H1 (cell line): ENCODE data around the gene LACTB. TPM values are rescaled to one million over a fixed set of nuclear protein-coding genes. Genes with fewer than 3 reads are reported as not detected.

Experiments
- CTCF ChIA-PET: fragments of 300-600 bp; sonication (Branson Sonifier 250); formaldehyde crosslinking; loops from one replicate; lab custom pipeline; 2021; ENCODE audit not compliant: partially characterized antibody; lab: Charles Lee
- POLR2A ChIA-PET: fragments of 300-600 bp; sonication (Branson Sonifier 250); formaldehyde crosslinking; loops from one replicate; lab custom pipeline; 2021; ENCODE audit warnings: inconsistent platforms; ENCODE audit not compliant: partially characterized antibody; lab: Charles Lee
- DNase-seq, 2 experiments: peaks; one replicate each; pipeline versions ENCODE4 v3.0.0 to v3.0.0-alpha.2; 2010 to 2022; ENCODE audit warnings: low spot score in 2 of 2, low read depth in 1 of 2, mixed read lengths in 1 of 2
- FAIRE-seq: peaks from 2 replicates; lab custom pipeline; 2011; peaks lifted over from hg19 to GRCh38; lab: Jason Lieb, UNC
- H2AFZ ChIP-seq: 2 replicates; pipeline ENCODE4 v1.8.1; 2012; ENCODE audit warnings: low read length, inconsistent platforms
- H2AK5ac ChIP-seq: 2 replicates; pipeline ENCODE4 v1.6.1; 2013; ENCODE audit warnings: low read depth, low read length
- H2BK120ac ChIP-seq: replicated peaks from 2 replicates; pipeline ENCODE3; 2013; ENCODE audit warnings: low read depth, low read length, inconsistent platforms
- H2BK12ac ChIP-seq: 2 replicates; pipeline ENCODE4 v1.6.1; 2013; ENCODE audit warnings: low read depth, low read length
- H2BK15ac ChIP-seq: 2 replicates; pipeline ENCODE4 v1.6.1; 2013; ENCODE audit warnings: low read length
- H2BK20ac ChIP-seq: 2 replicates; pipeline ENCODE4 v1.6.1; 2013; ENCODE audit warnings: low read length
- H2BK5ac ChIP-seq: 2 replicates; pipeline ENCODE4 v1.6.1; 2013; ENCODE audit warnings: low read depth, low read length
- H3K14ac ChIP-seq: 2 replicates; pipeline ENCODE4 v1.6.1; 2013; ENCODE audit warnings: inconsistent platforms; ENCODE audit not compliant: insufficient read length
- H3K18ac ChIP-seq: 2 replicates; pipeline ENCODE4 v1.6.1; 2013; ENCODE audit warnings: low read length; ENCODE audit errors: extremely low read depth
- H3K23ac ChIP-seq: 2 replicates; pipeline ENCODE4 v1.6.1; 2013; ENCODE audit warnings: inconsistent platforms; ENCODE audit not compliant: insufficient read length
- H3K23me2 ChIP-seq: 2 replicates; pipeline ENCODE4 v1.6.1; 2013; ENCODE audit warnings: low read depth, low read length
- H3K27ac ChIP-seq: 2 replicates; pipeline ENCODE4 v1.6.1; 2011; ENCODE audit warnings: low read depth, low read length, inconsistent platforms
- H3K27me3 ChIP-seq, 4 experiments: replicated peaks in 1 of 4; 1 replicate in 1 of 4; 2 replicates in 3 of 4; pipeline versions ENCODE4 v1.6.1 to v1.8.1; 2011 to 2013; ENCODE audit warnings: low read length in 3 of 4, mild to moderate bottlenecking in 3 of 4, inconsistent platforms in 2 of 4, mixed read lengths in 2 of 4, moderate library complexity in 1 of 4; ENCODE audit not compliant: control insufficient read depth in 3 of 4, insufficient read depth in 3 of 4; ENCODE audit errors: extremely low read depth in 1 of 4
- H3K36me3 ChIP-seq, 4 experiments: 2 replicates each; pipeline versions ENCODE4 v1.6.1 to v1.8.1; 2011 to 2013; ENCODE audit warnings: mild to moderate bottlenecking in 4 of 4, low read length in 3 of 4, moderate library complexity in 2 of 4, control low read depth in 1 of 4, inconsistent platforms in 1 of 4; ENCODE audit not compliant: insufficient read depth in 4 of 4, control insufficient read depth in 2 of 4
- H3K4ac ChIP-seq: replicated peaks from 2 replicates; pipeline ENCODE3; 2013; ENCODE audit warnings: low read length, low read depth, mixed read lengths, inconsistent platforms; ENCODE audit not compliant: insufficient read length
- H3K4me1 ChIP-seq, 4 experiments: replicated peaks in 1 of 4; 1 replicate in 1 of 4; 2 replicates in 3 of 4; pipeline versions ENCODE4 v1.6.1 to v1.8.1; 2011 to 2013; ENCODE audit warnings: low read length in 3 of 4, inconsistent platforms in 2 of 4, mixed read lengths in 1 of 4; ENCODE audit not compliant: insufficient read depth in 4 of 4, control insufficient read depth in 3 of 4
- H3K4me2 ChIP-seq, 2 experiments: 2 replicates each; pipeline versions ENCODE4 v1.6.1 to v1.8.1; 2011 to 2013; ENCODE audit warnings: low read depth in 2 of 2, low read length in 2 of 2, control low read depth in 1 of 2, inconsistent platforms in 1 of 2, mild to moderate bottlenecking in 1 of 2; ENCODE audit not compliant: insufficient read depth in 1 of 2
- H3K4me3 ChIP-seq, 4 experiments: fragments of 200-600, 300-600 bp in 1 of 4; sonication (generic), shearing (Covaris generic), sonication (Bioruptor Twin) in 1 of 4; 2 replicates each; pipeline versions ENCODE4 v1.5.1 to v1.8.1; 2011 to 2016; ENCODE audit warnings: low read length in 4 of 4, low read depth in 3 of 4, control low read depth in 2 of 4, inconsistent platforms in 2 of 4, mild to moderate bottlenecking in 2 of 4, mixed read lengths in 1 of 4, moderate library complexity in 1 of 4; ENCODE audit not compliant: insufficient read depth in 2 of 4; ENCODE audit errors: extremely low read depth in 1 of 4
- H3K56ac ChIP-seq: replicated peaks from 2 replicates; pipeline ENCODE3; 2013; ENCODE audit warnings: low read depth, mild to moderate bottlenecking, mixed read lengths, low read length, inconsistent platforms; ENCODE audit not compliant: insufficient read length
- H3K79me1 ChIP-seq: 2 replicates; pipeline ENCODE4 v1.6.1; 2013; ENCODE audit warnings: low read depth, low read length, control low read depth
- H3K79me2 ChIP-seq, 2 experiments: 2 replicates each; pipeline versions ENCODE4 v1.6.1 to v1.8.1; 2012 to 2013; ENCODE audit warnings: low read length in 2 of 2, mild to moderate bottlenecking in 2 of 2, inconsistent platforms in 1 of 2; ENCODE audit not compliant: insufficient read depth in 2 of 2, control insufficient read depth in 1 of 2
- H3K9ac ChIP-seq, 4 experiments: replicated peaks in 1 of 4; 1 replicate in 1 of 4; 2 replicates in 3 of 4; pipeline versions ENCODE4 v1.6.1 to v1.8.1; 2011 to 2013; ENCODE audit warnings: low read depth in 3 of 4, low read length in 3 of 4, control low read depth in 2 of 4, mild to moderate bottlenecking in 2 of 4, moderate library complexity in 2 of 4, inconsistent platforms in 1 of 4; ENCODE audit errors: extremely low read depth in 1 of 4
- H3K9me3 ChIP-seq, 2 experiments: 2 replicates each; pipeline versions ENCODE4 v1.6.1 to v1.8.1; 2012 to 2013; ENCODE audit warnings: mild to moderate bottlenecking in 2 of 2, moderate library complexity in 2 of 2, control low read depth in 1 of 2, inconsistent platforms in 1 of 2, low read depth in 1 of 2, low read length in 1 of 2, mixed read lengths in 1 of 2; ENCODE audit not compliant: insufficient read depth in 2 of 2
- H4K20me1 ChIP-seq, 2 experiments: replicated peaks in 1 of 2; 2 replicates each; pipeline versions ENCODE3 to v1.8.1; 2011 to 2013; ENCODE audit warnings: inconsistent platforms in 2 of 2, low read length in 2 of 2, mild to moderate bottlenecking in 1 of 2; ENCODE audit not compliant: insufficient read depth in 2 of 2, control insufficient read depth in 1 of 2
- H4K5ac ChIP-seq: 2 replicates; pipeline ENCODE4 v1.6.1; 2013; ENCODE audit warnings: low read length, low read depth, mixed read lengths, inconsistent platforms; ENCODE audit not compliant: insufficient read length
- H4K8ac ChIP-seq: 2 replicates; pipeline ENCODE4 v1.8.0; 2013; ENCODE audit warnings: mild to moderate bottlenecking, moderate library complexity, low read length, inconsistent platforms; ENCODE audit not compliant: insufficient read depth; ENCODE audit errors: extremely low read depth
- H4K91ac ChIP-seq: replicated peaks from 2 replicates; pipeline ENCODE3; 2013; ENCODE audit warnings: low read length, mixed read lengths, inconsistent platforms; ENCODE audit not compliant: insufficient read length
- CBX5 ChIP-seq: fragments of 300-800, 300-1000 bp; sonication (generic); IDR thresholded peaks from 2 replicates; pipeline ENCODE4 v1.7.1; 2016; ENCODE audit warnings: antibody characterized with exemption, low read length, low read depth
- EGR1 ChIP-seq: IDR thresholded peaks from 2 replicates; pipeline ENCODE4 v1.6.1; 2011; ENCODE audit warnings: low read depth, low read length, borderline replicate concordance
- EZH2 ChIP-seq: fragments of 200-600 bp; sonication (generic); IDR thresholded peaks from 2 replicates; pipeline ENCODE4 v1.7.1; 2012; ENCODE audit warnings: low read depth, mild to moderate bottlenecking, moderate library complexity, low read length, inconsistent platforms; ENCODE audit not compliant: severe bottlenecking
- POU5F1 ChIP-seq: IDR thresholded peaks from 2 replicates; pipeline ENCODE4 v1.6.1; 2011; ENCODE audit warnings: low read depth, mild to moderate bottlenecking, low read length, moderate library complexity
- RNF2 ChIP-seq: fragments of 200-900, 300-1000 bp; sonication (generic); IDR thresholded peaks from 2 replicates; pipeline ENCODE4 v1.7.1; 2016; ENCODE audit warnings: borderline replicate concordance, low read depth, mild to moderate bottlenecking, antibody characterized with exemption, low read length; ENCODE audit not compliant: poor library complexity, severe bottlenecking; ENCODE audit errors: missing control alignments
- YY1 ChIP-seq: IDR thresholded peaks from 2 replicates; pipeline ENCODE4 v1.6.1; 2011; ENCODE audit warnings: low read depth, mild to moderate bottlenecking, low read length
- WGBS, 2 experiments: shearing (Covaris generic) in 1 of 2; methylation state at CpG; one replicate each; pipeline versions ENCODE4 v1.1.6 to v1.1.7; 2013 to 2015; ENCODE audit warnings: low lambda C conversion rate in 2 of 2, mixed read lengths in 2 of 2, inconsistent platforms in 1 of 2, low coverage in 1 of 2, missing lambda C conversion rate in 1 of 2; ENCODE audit not compliant: insufficient replicate concordance in 2 of 2, insufficient coverage in 1 of 2, insufficient read length in 1 of 2; ENCODE audit errors: extremely low coverage in 1 of 2, missing lambda C conversion rate in 1 of 2; 5-methylcytosine and 5-hydroxymethylcytosine counted together
- polyA plus RNA-seq, 7 experiments: library from polyadenylated mRNA; depleted of rRNA in 3 of 7; stranded (reverse) in 5 of 7; unstranded in 2 of 7; fragments of >200 nt in 5 of 7; fragments of 200-250 nt in 2 of 7; gene quantifications; 1 replicate in 5 of 7; 2 replicates in 1 of 7; 4 replicates in 1 of 7; pipeline versions ENCODE4 v1.2.1 to v1.2.3, GENCODE V29; 2011 to 2013; ENCODE audit warnings: missing spikeins in 2 of 7, mixed read lengths in 2 of 7
- total RNA-seq: library from RNA; stranded (reverse); fragmentation: NEBNext Ultra II Directional; extraction: Animal tissue kit (Norgen Biotek cat#: 25700); gene quantifications from 2 replicates; pipeline ENCODE4 v1.2.1, GENCODE V29; 2021

The LACTB gene
- total and polyA plus RNA-seq, 2 of the 8 experiments (the other 6 are each of a cell fraction or from before 2014, with no cell fraction given): 5.8 to 14.9 TPM

- Histone ChIP-seq H2BK120ac (no peak overlapping the region), H3K18ac (no peak overlapping the region), H2AFZ (no peak overlapping the region), H3K14ac (no peak overlapping the region), H3K79me1 (no peaks in the 10 kb centered on the region), H3K23me2 (no peaks in the 10 kb centered on the region), H2BK20ac (no peak overlapping the region), H2BK12ac (0 out of 2 replicates have a peak overlapping the region, but pooled peaks have one; percentile 27), H3K4ac (no peak overlapping the region), H4K20me1 (no peaks in the 10 kb centered on the region), H3K36me3 (no peaks in the 10 kb centered on the region), H3K9ac (no peak overlapping the region), H4K8ac (no peak overlapping the region), H3K56ac (no peak overlapping the region), H3K27me3 (no peaks in the 10 kb centered on the region), H3K27ac (no peak overlapping the region; the same call in 1 of the 2 replicates), H2BK15ac (no peak overlapping the region), H3K9me3 (peaks cover 0 to 4% of the 10 kb centered on the region in 2 experiments; a peak in 1 of 4 replicates), H3K4me2 (no peak overlapping the region), H3K79me2 (no peaks in the 10 kb centered on the region), H4K5ac (no peak overlapping the region), H4K91ac (no peak overlapping the region), H3K23ac (no peak overlapping the region), H2BK5ac (no peak overlapping the region), H2AK5ac (no peak overlapping the region), H3K4me1 (peaks cover 0 to 2% (median 1%) of the 10 kb centered on the region in 4 experiments; a peak in 4 of 7 replicates), H3K4me3 (no peak overlapping the region)
- DNase-seq (no peak), FAIRE-seq (no peak)
- ChIA-PET CTCF (interaction anchor here (0.6 to 3.5 kb wide), 25 partner anchors 11 to 352 kb away, joined by 3 to 22 read pairs (median 4); no protein-coding TSS in a partner anchor), POLR2A (interaction anchor here (15.7 to 18.5 kb wide), 2 partner anchors 25 to 50 kb away, joined by 179 to 325 read pairs; partner anchors contain the start of gene TPM1)
- TF ChIP-seq YY1 (no peak), POU5F1 (no peak), RNF2 (no peak), EZH2 (no peak), EGR1 (no peak), CBX5 (no peak)
- 74% methylated on average over 2 of the region's 2 CpGs; no CpG with 5 or more reads in 1 of the 2 experiments for WGBS, 2 experiments
These were observed 27.1 kb upstream of the LACTB start for GRCh38 chr15:63094495-63094931.
